HepG2 (cell line): ENCODE results near the gene FAIM. TPM values are rescaled to one million over a fixed set of nuclear protein-coding genes. Genes with fewer than 3 reads are reported as not detected.

Source experiments
- ATRX ChIP-seq: sonication (generic); formaldehyde crosslinking; IDR thresholded peaks from 2 replicates; pipeline ENCODE4 v1.4.0; 2020; ENCODE audit warnings: missing genetic modification reagents, borderline replicate concordance
- FOXM1 ChIP-seq: sonication (generic); formaldehyde crosslinking; IDR thresholded peaks from 2 replicates; pipeline ENCODE4 v1.5.0; 2020; ENCODE audit warnings: missing genetic modification reagents
- GLMP ChIP-seq: sonication (generic); formaldehyde crosslinking; IDR thresholded peaks from 2 replicates; pipeline ENCODE4 v1.9.0; 2021; ENCODE audit warnings: missing genetic modification reagents, mild to moderate bottlenecking, borderline replicate concordance
- KDM5B ChIP-seq: sonication (generic); formaldehyde crosslinking; IDR thresholded peaks from 2 replicates; pipeline ENCODE4 v1.4.0; 2020; ENCODE audit warnings: missing genetic modification reagents, mild to moderate bottlenecking, borderline replicate concordance
- MTERF4 ChIP-seq: sonication (generic); formaldehyde crosslinking; IDR thresholded peaks from 2 replicates; pipeline ENCODE4 v1.8.0; 2023; ENCODE audit warnings: mild to moderate bottlenecking, missing genetic modification reagents
- NR0B2 ChIP-seq: sonication (generic); formaldehyde crosslinking; IDR thresholded peaks from 2 replicates; pipeline ENCODE4 v1.4.0; 2020; ENCODE audit warnings: mild to moderate bottlenecking, missing genetic modification reagents
- PHF21A ChIP-seq: sonication (generic); formaldehyde crosslinking; IDR thresholded peaks from 2 replicates; pipeline ENCODE4 v1.5.0; 2020; ENCODE audit warnings: mild to moderate bottlenecking, missing genetic modification reagents
- SIX4 ChIP-seq: sonication (generic); formaldehyde crosslinking; IDR thresholded peaks from 2 replicates; pipeline ENCODE4 v1.4.0; 2020; ENCODE audit warnings: missing genetic modification reagents
- SYNCRIP ChIP-seq: fragments of 200-400 bp; formaldehyde crosslinking; IDR thresholded peaks from 2 replicates; pipeline ENCODE4 v1.6.1; 2018; ENCODE audit warnings: mild to moderate bottlenecking, low read depth, low read length; ENCODE audit not compliant: insufficient read depth
- THAP9 ChIP-seq: sonication (generic); formaldehyde crosslinking; IDR thresholded peaks from 2 replicates; pipeline ENCODE4; 2020; ENCODE audit warnings: missing genetic modification reagents, mild to moderate bottlenecking, borderline replicate concordance
- ZNF281 ChIP-seq: sonication (generic); formaldehyde crosslinking; IDR thresholded peaks from 2 replicates; pipeline ENCODE4 v1.4.0; 2020; ENCODE audit warnings: missing genetic modification reagents, borderline replicate concordance
- ZNF414 ChIP-seq: sonication (generic); formaldehyde crosslinking; IDR thresholded peaks from 2 replicates; pipeline ENCODE4 v1.5.0; 2020; ENCODE audit warnings: missing genetic modification reagents
- ZNF782 ChIP-seq: sonication (generic); formaldehyde crosslinking; IDR thresholded peaks from 2 replicates; pipeline ENCODE4 v1.4.0; 2020; ENCODE audit warnings: missing genetic modification reagents, mild to moderate bottlenecking, borderline replicate concordance
- ZSCAN12 ChIP-seq: sonication (generic); formaldehyde crosslinking; IDR thresholded peaks from 2 replicates; pipeline ENCODE4 v1.9.0; 2021; ENCODE audit warnings: mild to moderate bottlenecking, missing genetic modification reagents
- ZXDC ChIP-seq: sonication (generic); formaldehyde crosslinking; IDR thresholded peaks from 2 replicates; pipeline ENCODE4 v1.5.0; 2020; ENCODE audit warnings: mild to moderate bottlenecking, missing genetic modification reagents
- polyA plus RNA-seq, 8 experiments: library from polyadenylated mRNA; depleted of rRNA in 3 of 8; stranded (reverse) in 7 of 8; unstranded in 1 of 8; fragments of >200 nt; fragmentation: Illumina TruSeq in 4 of 8; extraction: Trizol in 4 of 8; gene quantifications; 2 replicates each; pipeline versions ENCODE4 v1.2.1 to v1.2.3, GENCODE V29; 2011 to 2016; ENCODE audit warnings: low read depth in 4 of 8, missing spikeins in 1 of 8, mixed read lengths in 1 of 8; ENCODE audit not compliant: insufficient read depth in 1 of 8
- total RNA-seq, 5 experiments: library from RNA; depleted of rRNA; stranded (reverse); fragments of >200 nt; fragmentation: Illumina TruSeq; extraction: Trizol; gene quantifications; 2 replicates each; pipeline ENCODE4 v1.2.3, GENCODE V29; 2016; ENCODE audit warnings: low read depth in 1 of 5

Gene FAIM
- total and polyA plus RNA-seq, 2 of the 13 experiments (the other 11 are each of a cell fraction or from before 2014, with no cell fraction given) = 4.3 to 25.8 TPM

GRCh38 chr3:138594150-138594934 lies 14.2 kb upstream of the FAIM start, which contains the start of gene CEP70 (continued):
- no peak for TF ChIP-seq ZNF281 (CRISPR knock-in tag)
- 0 out of 2 replicates have a peak, but pooled peaks have one; percentile 29 for TF ChIP-seq NR0B2 (CRISPR knock-in tag)
- TF ChIP-seq THAP9 (CRISPR knock-in tag) = peak; percentile 83
- TF ChIP-seq ZNF782 (CRISPR knock-in tag) = peak; percentile 53; the same call in 1 of the 2 replicates
- peak; percentile 61; the same call in 1 of the 2 replicates for TF ChIP-seq KDM5B (CRISPR knock-in tag)
- no peak for TF ChIP-seq ATRX (CRISPR knock-in tag)
- no peak for TF ChIP-seq MTERF4 (CRISPR knock-in tag)
- 0 out of 2 replicates have a peak, but pooled peaks have one; percentile 36 for TF ChIP-seq ZSCAN12 (CRISPR knock-in tag)
- no peak for TF ChIP-seq SIX4 (CRISPR knock-in tag)
- TF ChIP-seq SYNCRIP = no peak
- no peak for TF ChIP-seq ZXDC
- no peak for TF ChIP-seq GLMP
- TF ChIP-seq PHF21A = no peak; the same call in 1 of the 2 replicates
- no peak for TF ChIP-seq ZNF414 (CRISPR knock-in tag)
- TF ChIP-seq FOXM1 (CRISPR knock-in tag) = no peak
